Nasal cavity respiratory epithelium epithelial cell of viscerocranial mucosa (primary cell): ENCODE measurements around the gene KRT6A. TPM values are rescaled to one million over a fixed set of nuclear protein-coding genes. Genes with fewer than 3 reads are reported as not detected.

Experiments used
- total RNA-seq: library from RNA; depleted of rRNA; stranded (reverse); fragments of >200 nt; gene quantifications from 2 replicates; pipeline ENCODE4 v1.2.3, GENCODE V29; 2014

Gene KRT6A
- total RNA-seq = 14,274 and 14,814 TPM in 2 replicates

DNA sequence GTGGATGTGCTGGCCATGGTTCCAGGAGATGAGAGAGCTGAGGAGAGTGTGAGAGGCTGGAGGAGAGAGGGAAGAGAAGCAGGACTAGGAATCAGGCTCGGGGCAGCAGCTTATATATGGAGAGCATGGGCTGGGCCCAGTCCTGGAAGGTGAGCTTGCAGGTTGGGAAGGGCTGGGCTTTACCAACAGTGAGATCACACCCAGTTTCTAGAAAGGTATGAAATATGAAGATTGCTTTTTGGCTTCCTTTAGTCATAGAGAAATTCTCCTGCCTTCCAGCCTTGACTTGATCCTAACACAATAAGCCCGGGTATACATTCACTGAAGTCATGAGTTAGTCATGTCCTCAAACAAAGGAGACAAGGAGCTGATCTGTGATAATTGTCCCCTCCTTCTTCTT is at the start of gene KRT6A:
Gene KRT6A, minus strand, starts transcription at position 86 of the 400 bp plus-strand sequence. Its CDS starts 69 bp downstream, at position 17.

DNA sequence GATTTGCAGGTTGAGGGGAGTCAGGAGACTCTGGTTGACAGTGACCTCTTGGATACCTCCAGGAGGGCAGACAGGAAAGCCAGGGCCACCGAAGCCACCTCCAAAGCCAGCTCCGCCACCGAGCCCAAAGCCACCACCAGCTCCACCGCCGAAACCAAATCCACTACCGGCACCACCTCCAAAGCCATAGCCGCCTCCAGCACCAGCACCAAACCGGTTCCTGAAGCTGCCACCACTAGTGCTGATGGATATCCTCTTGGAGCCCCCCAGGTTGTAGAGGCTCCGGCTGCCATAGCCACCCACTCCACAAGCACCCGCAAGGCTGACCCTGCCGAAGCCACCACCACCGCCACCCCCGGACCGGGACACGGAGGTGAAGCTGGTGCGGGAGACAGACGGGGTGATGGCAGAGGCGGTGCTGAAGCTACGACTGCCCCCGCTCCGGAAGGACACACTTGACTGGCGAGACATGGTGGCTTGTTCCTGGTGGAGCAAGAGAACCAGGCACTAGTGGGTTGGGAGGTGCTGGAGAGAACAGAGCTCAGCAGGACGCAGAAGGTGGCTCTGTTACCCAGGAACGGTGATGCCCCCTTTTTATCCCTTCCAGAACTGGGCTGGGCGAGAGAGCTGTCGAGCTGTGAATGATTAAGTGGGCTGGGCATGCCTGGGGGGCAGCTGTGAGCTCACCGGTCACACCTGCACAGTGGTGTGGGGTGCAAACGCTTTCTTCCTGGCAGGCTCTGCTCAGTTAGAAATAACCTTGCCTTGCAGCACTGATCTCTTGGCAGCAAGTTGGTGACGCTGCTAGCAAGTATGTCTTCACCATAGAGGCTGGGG is 27.0 kb upstream of the KRT6A start, which contains the start of gene KRT5:
Gene KRT5, minus strand, starts transcription at position 569 of the 837 bp plus-strand sequence. Its CDS starts 98 bp downstream, at position 471.

GRCh38 chr12:52473768-52474167 is 19.3 kb downstream of the KRT6A start, which contains the start of gene KRT6C:
Gene KRT6C, minus strand, starts transcription at chr12:52473805. Its CDS starts 68 bp downstream, at chr12:52473737.

GRCh38 chr12:52452101-52452500 is 41.0 kb downstream of the KRT6A start, which contains the start of gene KRT6B:
Gene KRT6B, minus strand, starts transcription at chr12:52452146. Its CDS starts 68 bp downstream, at chr12:52452078.

Other genes starting within 250 kb of the KRT6A start
- 0.07 and 1.0 TPM in 2 replicates for gene KRT86, start 218.6 kb downstream of the KRT6A start, total RNA-seq
- gene KRT81, start 201.7 kb downstream of the KRT6A start, total RNA-seq = 9.1 and 256 TPM in 2 replicates
- not detected in 2 replicates for gene KRT83, start 171.9 kb downstream of the KRT6A start, total RNA-seq
- not detected in 2 replicates for gene KRT85, start 125.8 kb downstream of the KRT6A start, total RNA-seq
- gene KRT84, start 107.6 kb downstream of the KRT6A start, total RNA-seq = 0.07 TPM in 1 of 2 replicates, not detected in the other
- gene KRT82, start 86.9 kb downstream of the KRT6A start, total RNA-seq = not detected in 2 replicates
- gene KRT75, start 58.9 kb downstream of the KRT6A start, total RNA-seq = 0.78 and 5.1 TPM in 2 replicates
- gene KRT6B, start 41.1 kb downstream of the KRT6A start, total RNA-seq = 369 and 1,719 TPM in 2 replicates
- 171 and 249 TPM in 2 replicates for gene KRT6C, start 19.5 kb downstream of the KRT6A start, total RNA-seq
- 6,718 and 16,450 TPM in 2 replicates for gene KRT5, start 27.1 kb upstream of the KRT6A start, total RNA-seq
- gene KRT71, start 59.9 kb upstream of the KRT6A start, total RNA-seq = not detected in 2 replicates
- gene KRT74, start 80.6 kb upstream of the KRT6A start, total RNA-seq = 0.36 TPM in 1 of 2 replicates, not detected in the other
- gene KRT72, start 108.2 kb upstream of the KRT6A start, total RNA-seq = not detected in 2 replicates
- not detected in 2 replicates for gene KRT73, start 125.3 kb upstream of the KRT6A start, total RNA-seq
- gene KRT2, start 159.0 kb upstream of the KRT6A start, total RNA-seq = not detected in 2 replicates
- gene KRT1, start 187.2 kb upstream of the KRT6A start, total RNA-seq = 0.34 TPM in 1 of 2 replicates, not detected in the other
- gene KRT77, start 210.3 kb upstream of the KRT6A start, total RNA-seq = not detected in 2 replicates